A549 treated with ZK216348 at 1 μM for 4 hours (cell line): ENCODE results near the gene ZFR2. TPM values are rescaled to one million over a fixed set of nuclear protein-coding genes. Genes with fewer than 3 reads are reported as not detected.

Source experiments
- total RNA-seq: library from RNA; stranded (reverse); fragments of 200-300 nt; extraction: Qiagen RNA extraction; gene quantifications from 5 replicates; pipeline ENCODE4 v1.2.3, GENCODE V29; 2022; ENCODE audit warnings: low read depth

Gene ZFR2
- total RNA-seq = 0.13 to 0.30 TPM (median 0.24 TPM) in 3 of 5 replicates, not detected in the others

DNA sequence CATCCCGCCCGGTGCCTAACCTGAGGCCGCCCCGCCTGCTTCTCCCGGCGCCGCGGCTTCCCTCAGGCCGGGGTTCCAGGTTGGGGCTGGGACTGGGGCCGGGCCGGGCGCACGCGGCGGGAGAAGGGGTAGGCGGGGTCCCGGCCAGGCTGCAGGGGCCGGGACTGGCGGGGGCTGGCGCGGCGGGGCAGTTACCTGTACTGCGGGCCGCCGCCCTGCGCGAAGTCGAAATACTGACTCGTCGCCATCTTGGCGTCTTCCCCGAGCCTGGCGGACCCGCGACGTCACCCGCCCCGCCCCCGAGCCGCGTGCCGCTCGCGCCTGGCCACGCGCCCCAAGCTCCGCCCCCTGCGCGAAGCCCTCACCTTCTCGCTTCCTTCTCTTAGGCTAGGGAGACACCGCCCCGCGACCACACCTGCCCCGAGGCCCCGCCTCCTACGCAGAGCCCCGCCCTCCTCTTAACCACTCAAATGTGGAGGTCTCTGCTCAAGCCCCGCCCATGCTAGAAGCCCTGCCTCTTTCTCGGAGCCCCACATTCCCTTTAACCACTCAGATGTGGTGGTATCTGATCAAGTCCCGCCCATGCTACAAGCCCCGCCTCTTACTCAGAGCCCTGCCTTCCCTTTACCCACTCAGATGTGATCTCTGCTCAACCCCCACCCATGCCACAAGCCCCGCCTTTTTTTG, at the start of gene ZFR2:
Gene ZFR2, minus strand, starts transcription at position 269 of the 687 bp plus-strand sequence. Its CDS starts 21 bp downstream, at position 248.

DNA sequence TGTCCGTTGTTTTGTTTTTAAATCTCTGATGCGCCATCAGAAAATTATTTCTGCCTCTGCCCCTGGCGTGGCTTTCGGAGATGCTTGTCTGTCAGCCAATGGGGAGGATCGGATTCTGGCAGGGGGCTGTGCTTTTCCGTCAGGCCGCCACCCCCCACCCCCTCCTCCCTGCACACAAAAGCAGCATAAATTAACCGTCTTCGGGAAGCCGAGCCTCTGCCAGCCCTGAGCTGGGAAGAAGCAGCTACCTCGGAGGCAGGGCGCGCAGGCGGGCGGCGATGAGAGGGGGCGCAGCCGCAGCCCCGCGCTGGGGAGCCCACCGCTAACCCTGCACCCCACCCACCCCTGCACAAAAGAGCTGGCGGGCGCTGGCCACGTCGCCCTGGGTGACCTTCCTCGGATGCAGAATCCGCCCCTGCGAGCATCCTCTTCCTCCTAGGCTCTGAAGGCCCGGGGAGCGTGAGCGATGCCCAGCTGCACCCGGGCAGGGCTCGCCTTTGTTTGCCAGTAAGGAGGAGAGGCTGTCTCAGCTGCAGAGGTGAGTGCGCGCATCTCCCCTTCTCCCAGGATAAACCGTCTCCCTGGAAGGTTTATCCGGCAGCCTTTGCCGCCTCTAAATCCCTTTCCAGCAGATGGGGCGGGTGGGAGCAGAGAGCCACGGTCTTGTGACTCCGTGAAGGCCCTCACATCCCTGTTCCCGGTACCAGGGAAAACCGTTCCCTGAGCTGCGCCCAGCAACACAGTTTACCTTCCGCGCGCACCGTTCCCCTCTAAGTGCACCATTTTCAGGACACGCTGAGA, 11.8 kb upstream of the ZFR2 start, which contains the start of gene ATCAY:
Gene ATCAY, plus strand, starts transcription at position 215 of the 801 bp plus-strand sequence. CDS start 5,083 bp downstream, outside the sequence.

DNA sequence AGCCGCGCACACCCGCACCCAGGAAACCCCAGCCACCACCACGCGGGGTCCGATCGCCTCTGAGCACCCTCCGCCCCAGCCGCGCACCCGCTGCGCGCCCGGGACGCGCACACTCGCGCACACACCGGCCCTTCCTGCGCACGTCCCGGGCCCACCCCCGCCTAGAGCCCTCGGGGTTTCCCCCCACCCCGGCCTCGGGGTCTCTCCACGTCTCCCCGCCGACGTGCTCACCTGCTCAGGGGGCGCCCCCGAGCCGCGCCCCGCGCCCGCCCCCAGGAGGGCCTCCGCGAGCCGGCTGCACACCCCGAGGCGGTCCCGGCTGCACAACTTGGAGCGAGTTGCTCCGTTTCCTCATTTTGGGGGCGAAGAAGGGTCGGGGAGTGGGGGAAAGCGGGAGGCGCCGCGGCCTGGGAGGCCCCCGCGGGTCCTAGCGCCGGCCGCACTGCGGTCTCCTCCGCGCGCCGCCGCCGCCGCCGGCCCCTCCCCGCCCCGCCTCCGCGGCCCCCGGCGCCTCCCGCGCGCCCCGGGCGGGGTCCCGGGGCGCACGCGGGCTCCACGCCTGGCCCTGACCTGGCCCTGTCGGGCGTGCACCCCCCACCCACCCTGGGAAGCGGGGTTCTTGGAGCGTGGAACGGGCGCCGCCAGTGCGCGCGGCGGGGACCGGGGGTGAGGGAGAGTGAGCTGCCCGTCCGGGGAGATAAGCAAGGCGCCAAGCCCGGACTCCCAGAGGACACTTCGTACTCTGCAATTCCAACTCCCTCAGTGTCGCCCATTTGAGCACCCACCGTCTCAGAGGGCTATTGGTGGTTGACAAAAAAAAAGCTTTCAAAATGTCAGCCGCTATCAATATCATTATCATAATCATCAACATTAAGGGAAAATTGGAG, 82.7 kb downstream of the ZFR2 start, which contains the start of gene MATK:
Gene MATK, minus strand, starts transcription at position 444 of the 887 bp plus-strand sequence. CDS start 1,246 bp downstream, outside the sequence.

DNA sequence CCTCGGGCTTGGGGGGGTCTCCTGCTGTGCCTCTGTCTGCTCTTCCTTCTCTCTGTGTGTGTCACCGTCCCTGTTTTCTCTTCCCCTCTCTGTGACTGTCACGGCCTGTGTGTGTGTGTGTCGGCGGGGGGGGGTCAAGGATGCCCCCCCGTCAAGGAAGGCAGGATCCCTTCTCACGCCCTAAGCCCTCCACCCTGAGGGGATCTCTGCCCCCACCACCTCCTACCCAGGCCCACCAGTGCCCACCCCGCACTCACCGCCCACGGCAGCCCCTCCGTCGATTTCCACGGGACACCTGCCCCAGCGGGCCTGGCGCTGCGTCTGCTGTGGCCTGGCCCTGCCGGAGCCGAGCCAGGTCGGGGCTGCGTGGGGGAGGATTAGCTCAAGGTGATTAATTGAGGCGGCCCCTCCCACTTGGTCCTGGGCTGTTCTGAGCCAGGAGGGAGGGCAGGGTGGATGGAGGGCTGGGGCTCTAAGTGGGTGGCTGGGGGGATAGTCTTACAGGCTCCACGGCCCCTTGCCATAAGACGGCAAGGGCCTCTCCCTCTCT, 96.9 kb downstream of the ZFR2 start, which contains the start of gene RAX2:
Gene RAX2, minus strand, starts transcription at position 323 of the 550 bp plus-strand sequence. CDS start 486 bp downstream, outside the sequence.

DNA sequence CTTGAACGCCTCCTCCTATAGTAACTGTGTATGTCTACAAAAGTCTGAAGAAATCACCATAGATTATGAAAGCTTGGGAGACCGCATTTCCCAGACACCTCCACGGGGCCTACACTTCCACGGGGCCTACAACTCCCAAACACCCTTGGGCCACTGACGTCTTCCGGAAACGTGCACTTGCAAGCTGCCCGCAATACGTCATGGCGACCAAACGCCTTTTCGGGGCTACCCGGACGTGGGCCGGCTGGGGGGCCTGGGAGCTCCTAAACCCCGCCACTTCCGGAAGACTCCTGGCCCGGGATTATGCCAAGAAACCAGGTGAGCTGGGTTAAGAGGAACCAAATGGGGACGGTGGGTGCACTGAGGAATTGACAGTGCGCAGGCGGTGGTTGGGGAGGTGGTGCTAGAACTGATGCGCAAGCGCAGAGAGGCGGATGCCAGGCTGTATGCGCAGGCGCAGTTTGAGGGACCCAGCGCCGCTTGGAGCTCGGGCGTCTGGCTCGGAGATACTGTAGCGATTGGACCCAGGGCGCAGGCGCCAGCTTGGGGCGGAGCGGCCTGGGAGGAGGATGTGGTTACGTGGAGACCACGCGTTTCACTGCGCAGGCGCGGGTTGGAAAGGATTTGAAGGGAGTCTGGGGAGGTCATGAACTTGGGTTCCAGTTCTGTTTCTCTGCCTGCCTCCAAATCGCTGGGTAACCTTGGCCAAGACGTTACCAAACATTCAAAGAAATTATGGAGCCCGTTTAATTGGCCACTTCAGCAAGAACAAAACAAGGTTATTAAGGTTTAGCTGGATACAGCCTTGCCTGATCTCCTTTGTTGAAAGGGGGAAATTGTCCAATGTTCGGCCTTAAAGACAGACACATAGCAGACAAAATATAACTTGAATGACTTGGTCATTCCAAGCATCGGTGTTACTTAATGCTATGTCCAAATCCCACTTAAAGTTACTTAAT, 106.1 kb downstream of the ZFR2 start, which contains the start of gene MRPL54:
Gene MRPL54, plus strand, starts transcription at position 182 of the 959 bp plus-strand sequence. Its CDS starts 19 bp downstream, at position 201.

DNA sequence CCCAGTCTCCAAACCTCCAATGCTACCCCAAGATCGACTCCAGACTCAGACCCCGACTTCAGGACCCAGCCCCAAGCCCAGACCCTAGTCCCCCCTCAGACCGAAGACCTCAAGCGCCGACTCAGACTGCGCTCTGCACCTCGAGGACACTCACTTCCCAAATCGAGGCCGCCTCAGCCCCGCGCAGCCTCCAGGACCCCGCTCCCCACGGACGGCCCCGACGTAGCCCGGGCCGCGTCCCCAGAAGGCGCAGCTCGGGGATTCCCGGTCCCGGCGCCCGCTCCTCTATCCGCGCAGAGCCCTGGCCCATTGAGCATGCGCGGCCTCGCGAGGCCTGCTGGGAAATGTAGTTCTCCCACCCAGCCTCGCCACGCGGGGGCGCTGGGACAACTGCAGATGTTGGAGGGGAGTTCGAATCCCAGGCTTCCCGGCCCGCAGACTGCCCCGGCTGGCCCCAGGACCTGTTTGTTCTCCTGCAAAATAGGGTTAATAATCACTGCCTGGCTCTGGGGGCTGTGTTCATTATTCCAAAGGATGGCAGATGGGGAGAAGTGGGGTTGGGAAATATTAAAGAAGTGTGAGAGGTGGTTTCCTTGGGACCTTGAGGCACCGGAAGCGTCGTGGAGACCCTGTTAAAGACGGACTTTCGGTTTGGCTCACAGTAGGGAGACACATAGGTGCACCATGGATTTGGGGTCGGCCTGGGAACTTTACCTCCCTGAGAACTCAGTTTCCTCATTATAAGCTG, 107.3 kb downstream of the ZFR2 start, which contains the start of gene APBA3:
Gene APBA3, minus strand, starts transcription at position 311 of the 748 bp plus-strand sequence. CDS start 1,428 bp downstream, outside the sequence.

Other genes starting within 250 kb of the ZFR2 start
- 10.0 to 23.1 TPM (median 19.1 TPM) in 5 replicates for gene CACTIN, start 242.2 kb downstream of the ZFR2 start, total RNA-seq
- 6.0 to 16.0 TPM (median 14.2 TPM) in 5 replicates for gene PIP5K1C, start 168.6 kb downstream of the ZFR2 start, total RNA-seq
- gene TJP3, start 160.7 kb downstream of the ZFR2 start, total RNA-seq = 0.22 to 1.1 TPM (median 0.81 TPM) in 5 replicates
- 5.0 to 13.9 TPM (median 12.6 TPM) in 5 replicates for gene APBA3, start 107.3 kb downstream of the ZFR2 start, total RNA-seq
- 52.6 to 80.6 TPM (median 66.7 TPM) in 5 replicates for gene MRPL54, start 106.4 kb downstream of the ZFR2 start, total RNA-seq
- gene RAX2, start 96.8 kb downstream of the ZFR2 start, total RNA-seq = not detected in 5 replicates
- 0.41 to 2.0 TPM (median 1.0 TPM) in 5 replicates for gene MATK, start 82.7 kb downstream of the ZFR2 start, total RNA-seq
- 0.04 to 0.22 TPM (median 0.12 TPM) in 4 of 5 replicates, not detected in the other for gene ATCAY, start 11.6 kb upstream of the ZFR2 start, total RNA-seq
- not detected in 5 replicates for gene NMRK2, start 64.0 kb upstream of the ZFR2 start, total RNA-seq
- gene DAPK3, start 102.1 kb upstream of the ZFR2 start, total RNA-seq = 36.8 to 52.9 TPM (median 47.1 TPM) in 5 replicates
- gene EEF2, start 116.4 kb upstream of the ZFR2 start, total RNA-seq = 784 to 1,088 TPM (median 1,072 TPM) in 5 replicates
- gene PIAS4, start 138.7 kb upstream of the ZFR2 start, total RNA-seq = 13.4 to 17.1 TPM (median 14.3 TPM) in 5 replicates
- gene ZBTB7A, start 197.9 kb upstream of the ZFR2 start, total RNA-seq = 12.7 to 28.0 TPM (median 21.6 TPM) in 5 replicates